HG03108 (cell line): Measurements from ENCODE around the gene WDR73.
"Not testable (repeated sequence)": the region's sequence is repeated elsewhere in the genome, so short reads cannot be mapped to it uniquely, and the experiment has no call there.

Source experiments
- ATAC-seq: cut with Tn5 transposase; IDR thresholded peaks from one replicate; pipeline ENCODE4 v1.9.1; 2021; ENCODE audit warnings: moderate library complexity; ENCODE audit not compliant: unreplicated experiment

WDR73 gene

DNA sequence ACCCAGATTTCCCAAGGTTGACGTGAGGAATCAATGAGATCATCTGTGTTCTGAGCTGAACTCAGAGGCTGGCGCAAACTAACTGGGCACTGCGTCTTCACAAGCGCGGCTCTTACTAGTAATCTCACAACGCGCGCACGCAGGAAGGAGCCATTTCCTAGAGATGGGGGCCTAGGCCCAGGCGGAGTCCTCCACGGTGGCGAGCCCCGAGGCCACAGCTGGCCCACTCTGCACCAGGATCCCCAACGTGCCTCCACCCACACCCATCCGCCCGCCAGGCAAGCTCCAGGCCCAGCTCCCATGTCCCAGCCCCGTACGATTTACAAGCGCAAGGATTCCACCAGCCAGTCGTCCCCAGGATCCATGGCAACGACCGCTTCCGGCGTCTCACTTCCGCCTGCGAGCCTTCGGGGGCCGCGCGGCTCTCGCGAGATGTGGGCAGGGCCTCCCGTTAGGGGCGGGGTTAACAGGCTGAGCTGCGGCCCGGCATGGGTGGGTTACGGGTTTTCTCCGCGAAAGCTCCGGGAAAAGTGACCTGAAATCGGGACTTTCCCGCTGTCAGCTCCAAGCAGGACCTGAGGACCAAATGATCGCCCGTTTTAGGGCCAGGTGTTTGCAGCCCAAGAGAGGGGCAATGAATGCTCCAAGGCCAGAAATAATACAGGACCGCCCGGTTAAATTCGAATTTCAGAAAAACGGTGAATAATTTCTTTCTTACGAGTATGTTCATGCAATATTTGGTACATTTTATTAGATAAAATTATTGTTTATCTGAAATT lies at the start of gene WDR73:
Gene WDR73 (minus strand): TSS at position 374 of the 779 bp plus-strand sequence. CDS start 9 bp downstream, at position 365.
- ATAC-seq, result peak; percentile 80

DNA sequence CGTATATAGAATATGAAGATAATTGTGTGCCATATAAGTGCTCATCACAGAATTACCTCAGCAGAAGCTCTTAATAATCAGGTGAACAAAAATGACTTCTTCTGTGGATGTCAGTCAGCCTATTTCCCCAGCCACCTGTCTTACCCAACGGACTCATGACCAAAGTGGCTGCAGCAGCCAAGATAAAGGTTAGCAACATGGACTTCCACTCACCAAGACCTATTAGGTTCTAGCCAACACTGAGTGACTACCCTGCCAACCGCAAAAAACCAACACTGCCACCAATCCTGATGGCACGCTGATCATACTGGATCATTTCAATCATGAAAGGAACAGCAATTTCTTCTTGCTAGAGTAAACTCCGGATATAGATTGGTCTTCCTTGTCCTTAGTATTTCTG lies 49.7 kb upstream of the WDR73 start:
- no peak for ATAC-seq

DNA sequence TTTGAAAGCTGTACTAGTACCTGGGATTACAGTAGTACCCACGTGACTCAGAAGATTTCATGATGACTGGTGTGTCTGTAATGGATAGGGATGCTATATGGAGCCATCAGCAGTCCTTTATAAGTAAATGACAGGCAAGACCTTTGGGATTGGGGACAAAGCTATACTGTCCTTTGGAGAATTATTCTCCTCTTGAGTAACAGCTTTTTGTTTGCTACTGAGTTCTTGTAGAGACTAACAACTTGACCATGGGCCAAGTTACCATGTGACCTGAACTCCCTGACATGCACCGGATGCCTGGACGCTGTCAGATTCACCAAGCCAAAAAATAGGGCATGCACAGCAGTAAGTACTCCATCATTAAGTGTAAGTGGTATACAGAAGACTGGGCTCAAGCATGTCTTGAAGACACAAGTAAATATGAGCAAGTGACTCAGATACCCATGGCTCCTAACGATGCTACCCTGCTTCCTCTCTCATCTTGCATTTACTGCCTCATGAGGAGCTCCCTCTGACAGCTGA lies 48.9 kb upstream of the WDR73 start:
- no peak for ATAC-seq

DNA sequence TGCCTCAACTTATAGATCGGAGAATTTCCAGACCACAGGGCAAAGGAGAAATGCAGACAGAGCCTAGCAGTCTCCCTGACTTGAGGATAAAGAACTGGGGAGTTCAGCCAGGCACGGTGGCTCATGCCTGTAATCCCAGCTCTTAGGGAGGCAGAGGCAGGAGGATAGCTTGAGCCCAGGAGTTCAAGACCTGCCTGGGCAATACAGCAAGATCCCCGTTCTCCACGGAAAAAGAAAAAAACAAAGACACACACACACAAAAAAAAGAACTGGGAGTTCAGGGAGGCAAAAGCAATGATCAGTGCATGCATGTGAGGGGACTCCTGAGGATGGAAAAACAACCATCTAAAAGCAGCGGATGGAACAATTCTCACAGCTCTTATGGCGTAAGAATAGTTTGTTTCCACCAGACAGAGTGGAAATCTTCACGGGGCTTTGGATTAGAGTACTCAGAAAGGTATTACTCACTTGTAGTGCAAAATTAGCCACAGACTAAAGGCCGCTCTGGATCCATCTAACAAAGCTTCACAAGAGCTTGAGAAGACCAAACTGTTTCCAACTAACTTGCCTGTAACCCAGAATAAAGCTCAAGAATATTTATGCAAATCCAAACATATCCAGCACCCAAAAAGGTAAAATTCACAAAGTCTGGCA lies 45.6 kb upstream of the WDR73 start:
- ATAC-seq, result no peak

DNA sequence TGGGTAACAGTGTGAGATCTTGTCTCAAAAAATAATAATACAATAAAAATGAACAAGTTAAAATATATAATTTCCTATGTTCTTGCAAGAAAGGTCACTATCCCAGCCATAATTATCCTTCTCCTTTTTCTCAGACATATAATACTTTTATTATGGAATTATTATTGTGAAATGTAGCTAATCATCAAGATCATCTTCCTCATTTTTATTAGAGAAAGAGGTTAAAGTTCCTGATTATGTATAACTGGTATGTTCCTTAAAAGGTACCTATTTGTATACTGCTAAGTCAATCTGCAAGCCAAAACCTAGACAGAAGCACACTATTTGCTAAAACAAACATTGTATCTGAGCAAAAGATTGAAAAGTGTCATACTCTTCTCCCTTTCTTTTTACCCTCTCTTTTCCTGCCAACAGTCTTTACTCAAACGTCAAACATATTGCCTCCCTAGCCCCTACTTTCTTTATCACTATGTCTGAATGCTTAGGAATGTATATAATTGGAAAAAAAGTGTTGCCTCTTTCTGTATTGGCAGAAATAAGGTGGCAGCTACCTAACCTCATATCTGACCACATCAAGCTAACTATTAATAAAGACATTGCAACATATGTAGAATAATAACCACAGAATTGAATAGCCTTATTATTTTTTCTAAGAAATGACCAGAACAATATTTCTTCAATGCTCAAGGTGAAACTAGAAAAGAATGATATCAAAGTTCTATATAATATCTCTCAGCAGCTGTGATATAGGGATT lies 43.3 kb upstream of the WDR73 start:
- ATAC-seq, result no peak

DNA sequence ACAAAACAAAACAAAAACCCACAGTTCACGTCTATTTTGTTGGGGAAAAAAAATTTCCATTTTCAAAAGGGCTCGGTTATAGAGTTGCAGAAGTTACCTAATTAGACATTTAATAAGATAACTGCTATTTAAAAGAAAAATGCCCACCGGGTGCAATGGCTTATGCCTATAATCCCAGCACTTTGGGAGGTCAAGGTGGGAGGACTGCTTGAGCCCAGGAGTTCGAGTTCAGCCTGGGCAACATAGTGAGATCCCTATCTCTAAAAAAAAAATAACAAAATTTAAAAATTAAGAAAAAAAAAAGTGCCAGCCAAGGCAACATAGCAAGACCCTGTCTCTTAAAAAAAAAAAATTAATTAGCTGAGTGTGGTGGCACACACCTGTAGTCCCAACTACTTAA lies 42.7 kb upstream of the WDR73 start:
- no peak for ATAC-seq

DNA sequence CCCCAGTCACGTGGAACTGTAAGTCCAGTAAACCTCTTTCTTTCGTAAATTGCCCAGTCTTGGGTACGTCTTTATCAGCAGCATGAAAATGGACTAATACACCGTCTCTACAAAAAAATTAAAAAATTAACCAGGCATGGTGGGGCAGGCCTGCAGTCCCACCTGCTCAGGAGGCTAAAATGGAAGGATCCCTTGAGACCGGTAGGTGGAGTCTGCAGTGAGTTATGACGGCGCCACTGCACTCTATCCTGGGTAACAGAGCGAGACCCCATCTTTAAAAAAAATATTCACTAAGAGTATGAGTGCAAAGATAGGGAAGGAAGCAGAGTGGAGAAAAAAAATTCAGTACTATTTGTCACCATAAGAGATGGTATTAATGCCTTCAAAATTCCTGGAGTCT lies 36.3 kb upstream of the WDR73 start:
- ATAC-seq, result no peak

DNA sequence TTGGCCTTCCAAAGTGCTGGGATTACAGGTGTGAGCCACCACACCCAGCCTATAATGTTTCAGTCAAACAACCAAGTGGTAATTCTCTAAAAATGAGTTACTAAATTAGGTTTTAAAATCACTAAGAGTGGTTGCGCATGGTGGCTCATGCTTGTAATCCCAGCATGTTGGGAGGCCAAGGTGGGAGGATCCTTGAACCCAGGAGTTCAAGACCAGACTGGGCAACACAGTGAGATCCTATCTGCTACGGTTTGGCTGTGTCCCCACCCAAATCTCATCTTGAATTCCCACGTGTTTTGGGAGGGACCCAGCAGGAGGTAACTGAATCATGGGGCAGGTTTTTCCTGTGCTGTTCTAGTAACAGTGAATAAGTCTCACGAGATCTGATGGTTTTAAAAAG lies 35.8 kb upstream of the WDR73 start:
- no peak for ATAC-seq

DNA sequence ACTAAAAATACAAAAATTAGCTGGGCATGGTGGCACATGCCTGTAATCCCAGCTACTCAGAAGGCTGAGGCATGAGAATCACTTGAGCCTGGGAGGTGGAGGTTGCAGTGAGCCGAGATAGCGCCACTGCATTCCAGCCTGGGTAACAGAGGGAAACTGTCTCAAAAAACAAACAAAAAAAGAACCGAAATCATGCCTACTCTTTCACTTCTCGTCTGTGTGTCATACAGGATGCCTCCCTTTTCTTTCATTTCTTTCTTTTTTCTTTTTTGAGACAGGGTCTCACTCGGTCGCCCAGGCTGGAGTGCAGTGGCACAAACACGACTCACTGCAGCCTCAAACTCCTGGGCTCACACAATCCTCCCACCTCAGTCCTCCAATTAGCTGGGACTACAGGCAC lies 32.4 kb upstream of the WDR73 start:
- ATAC-seq, result not testable (repeated sequence)

DNA sequence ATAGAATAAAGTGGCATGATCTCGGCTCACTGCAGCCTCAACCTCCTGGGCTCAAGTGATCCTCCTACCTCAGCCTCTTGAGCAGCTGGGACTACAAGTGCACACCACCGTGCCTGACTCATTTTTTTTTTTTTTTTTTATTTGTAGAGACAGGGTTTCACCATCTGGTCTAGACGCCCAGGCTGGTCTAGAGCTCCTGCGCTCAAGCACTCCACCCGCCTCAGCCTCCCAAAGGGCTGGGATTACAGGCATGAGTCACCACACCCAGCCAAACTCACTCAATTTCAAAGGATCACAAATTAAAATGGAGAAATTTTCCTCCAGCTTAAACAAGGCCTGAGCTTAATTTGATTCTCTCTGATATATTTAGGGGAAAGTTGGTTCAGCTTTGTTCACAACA lies 31.2 kb upstream of the WDR73 start:
- no peak for ATAC-seq

DNA sequence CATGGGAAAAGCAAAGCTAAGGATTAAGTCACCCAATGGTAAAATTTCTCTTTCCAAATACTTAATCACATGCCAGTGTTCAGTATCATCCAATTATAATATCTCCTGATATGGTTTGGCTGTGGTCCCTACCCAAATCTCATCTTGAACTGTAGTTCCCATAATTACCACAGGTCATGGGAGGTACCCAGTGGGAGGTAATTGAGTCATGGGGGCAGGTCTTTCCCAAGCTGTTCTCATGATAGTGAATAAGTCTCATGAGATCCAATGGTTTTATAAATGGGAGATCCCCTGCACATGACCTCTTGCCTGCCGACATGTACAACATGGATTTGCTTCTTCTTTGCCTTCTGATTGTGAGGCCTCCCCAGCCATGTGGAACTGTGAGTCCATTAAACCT lies 30.0 kb upstream of the WDR73 start:
- no peak for ATAC-seq

DNA sequence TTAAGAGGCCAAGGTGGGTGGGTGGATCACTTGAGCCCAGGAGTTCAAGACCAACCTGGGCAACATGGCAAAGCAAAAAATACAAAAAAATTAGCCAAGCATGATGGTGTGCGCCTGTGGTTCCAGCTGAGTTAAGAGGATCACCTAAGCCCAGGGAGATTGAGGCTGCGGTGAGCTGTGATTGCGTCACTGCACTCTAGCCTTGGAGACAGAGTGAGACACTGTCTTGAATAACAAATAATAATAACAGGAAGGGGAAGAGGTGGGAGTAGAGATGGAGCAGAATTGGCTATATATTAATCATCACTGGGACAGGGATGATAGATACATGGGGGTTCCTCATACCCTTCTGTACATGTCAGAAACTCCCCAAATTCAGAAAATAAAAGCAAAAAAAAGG lies 27.7 kb upstream of the WDR73 start:
- no peak for ATAC-seq

DNA sequence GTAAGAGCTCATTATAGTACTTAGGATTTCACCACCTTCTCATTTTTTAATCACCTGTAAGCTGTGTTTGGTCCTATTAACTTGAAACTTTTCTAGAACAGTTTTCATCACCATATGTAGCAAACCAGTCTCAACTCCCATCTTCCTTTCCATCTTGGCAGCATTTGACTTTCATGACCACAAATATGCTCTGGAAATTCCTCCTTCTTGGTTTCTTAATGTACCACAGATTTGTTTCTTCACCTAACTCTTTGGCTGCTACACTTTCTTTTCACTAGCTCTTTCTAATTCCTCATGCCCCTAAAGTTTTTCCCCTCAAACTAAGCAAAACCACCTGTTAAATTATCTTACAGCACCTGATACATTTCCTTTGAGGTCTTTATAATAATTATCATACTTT lies 17.1 kb upstream of the WDR73 start:
- ATAC-seq, result no peak

DNA sequence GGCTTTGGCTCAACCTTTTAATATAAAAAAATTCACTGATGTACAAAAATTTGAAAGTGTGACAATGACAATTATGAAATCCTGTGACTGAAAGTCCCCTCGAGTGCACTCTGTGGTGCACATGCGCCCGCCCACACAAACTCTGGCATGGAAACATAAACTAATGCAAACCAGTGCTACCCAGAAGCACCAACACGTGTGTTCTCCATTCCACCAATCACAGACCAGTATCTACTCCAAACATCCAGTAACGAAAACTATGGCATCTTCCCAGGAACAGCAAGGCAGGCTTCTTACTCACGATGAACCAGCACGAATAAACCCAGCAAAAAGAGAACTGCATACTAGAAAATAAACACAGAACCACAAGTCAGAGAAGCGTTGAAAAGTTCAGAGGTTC lies 15.6 kb upstream of the WDR73 start:
- no peak for ATAC-seq

DNA sequence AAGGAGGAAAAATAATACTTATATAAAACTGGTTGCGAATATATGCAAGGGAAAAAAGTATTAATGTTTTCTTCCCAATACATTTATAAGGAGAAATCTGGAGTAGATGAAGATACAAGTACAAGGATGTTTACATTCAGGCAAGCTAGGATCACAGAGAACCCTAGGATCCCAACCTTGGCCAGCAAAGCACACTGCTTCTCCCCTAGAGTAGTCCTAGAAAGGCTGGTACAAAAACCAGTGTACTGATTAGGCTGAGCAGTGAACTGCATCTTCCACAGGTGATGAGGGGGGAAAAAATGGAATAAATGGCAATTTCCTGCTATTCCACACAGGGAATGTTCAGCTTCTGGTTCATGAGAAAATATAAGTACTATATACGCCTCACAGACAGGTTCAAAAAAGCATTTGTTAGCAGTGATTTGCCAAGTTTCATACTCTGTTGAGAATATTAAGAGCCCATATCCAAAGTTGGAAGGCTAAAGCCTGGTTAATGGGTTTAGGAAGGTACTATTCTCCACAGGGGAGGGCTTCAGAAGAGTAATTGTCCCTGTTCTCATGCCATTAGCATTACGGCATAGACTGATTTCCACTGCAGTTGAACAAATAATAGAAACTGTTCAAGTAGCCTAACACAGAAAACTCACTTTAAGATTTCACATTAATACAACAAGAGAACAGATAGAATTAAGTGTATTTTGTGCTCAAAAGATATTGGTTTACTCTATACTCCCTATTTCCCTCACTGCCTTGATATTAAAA lies 14.3 kb upstream of the WDR73 start:
- no peak for ATAC-seq

DNA sequence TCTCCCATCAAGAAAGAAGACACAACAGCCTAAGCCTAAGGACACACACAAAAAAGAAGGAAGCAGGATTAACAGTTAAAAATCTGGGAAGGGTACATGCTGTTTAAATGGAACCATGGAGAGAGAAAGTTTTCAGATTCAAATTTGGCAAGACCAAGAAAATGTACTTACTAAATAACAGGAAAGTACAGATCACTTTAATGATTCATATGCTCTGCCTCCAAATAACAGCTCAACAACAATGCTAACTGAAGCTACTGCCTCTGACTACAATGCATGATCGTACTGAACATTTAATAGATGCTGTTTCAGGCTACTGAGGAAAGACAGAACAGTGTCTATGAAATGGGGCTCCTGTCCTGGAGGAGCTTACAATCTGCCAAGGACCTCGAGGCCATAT lies 12.3 kb upstream of the WDR73 start:
- no peak for ATAC-seq

DNA sequence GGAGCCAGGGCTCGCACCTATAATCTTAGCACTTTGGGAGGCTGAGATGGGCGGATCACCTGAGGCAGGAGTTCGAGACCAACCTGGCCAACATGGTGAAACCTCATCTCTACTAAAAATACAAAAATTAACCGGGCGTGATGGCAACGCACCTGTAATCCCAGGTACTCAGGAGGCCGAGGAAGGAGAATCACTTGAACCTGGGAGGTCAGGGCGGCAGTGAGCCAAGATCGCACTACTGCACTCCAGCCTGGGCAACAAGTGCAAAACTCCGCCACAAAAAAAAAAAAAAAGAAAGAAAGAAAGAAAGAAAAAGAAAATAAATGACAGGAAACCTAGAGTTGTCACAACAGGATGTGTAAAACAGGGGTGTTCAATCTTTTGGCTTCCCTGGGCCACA lies 6.9 kb upstream of the WDR73 start:
- ATAC-seq, result no peak

DNA sequence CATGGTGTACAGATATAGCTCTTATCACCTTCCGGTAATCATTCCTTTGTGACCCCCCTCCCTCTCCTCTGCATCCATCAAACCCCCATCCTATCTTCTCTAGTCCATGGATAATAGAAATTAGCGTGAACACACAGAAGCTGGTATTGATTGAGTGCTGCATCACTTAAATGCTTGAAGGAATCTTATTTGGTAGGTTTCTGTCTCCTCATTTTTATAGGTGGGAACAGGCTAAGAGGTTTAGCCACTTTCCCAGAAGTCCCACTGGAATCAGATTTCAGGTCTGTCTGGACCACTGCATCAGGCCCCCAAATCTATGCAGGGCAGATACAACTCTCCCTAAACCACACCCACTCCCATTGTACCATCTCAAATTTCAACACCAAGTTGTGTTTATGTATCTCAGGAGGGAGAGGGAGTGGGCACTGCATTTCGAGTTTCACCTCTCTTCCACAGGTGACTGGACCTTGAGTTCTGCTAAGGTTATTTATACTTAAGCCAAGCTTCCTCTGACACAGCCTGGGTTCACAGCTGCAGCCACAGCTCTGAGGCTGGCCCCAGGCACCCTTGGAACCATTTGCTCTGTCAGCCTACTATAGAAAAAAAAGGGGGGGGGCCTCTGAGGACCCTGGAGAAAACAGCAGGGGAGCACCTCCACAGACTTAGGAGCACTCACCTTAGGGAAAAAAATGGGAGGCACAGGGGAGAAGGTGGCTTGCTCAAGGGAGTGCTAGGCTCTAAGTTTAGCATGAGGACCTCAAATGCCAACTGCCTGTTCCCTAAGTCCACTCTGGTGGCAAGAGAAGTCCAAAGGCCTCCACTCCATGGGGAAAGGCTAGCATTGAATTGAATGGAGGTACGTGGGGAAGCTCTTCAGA lies 6.1 kb upstream of the WDR73 start:
- ATAC-seq, result no peak

DNA sequence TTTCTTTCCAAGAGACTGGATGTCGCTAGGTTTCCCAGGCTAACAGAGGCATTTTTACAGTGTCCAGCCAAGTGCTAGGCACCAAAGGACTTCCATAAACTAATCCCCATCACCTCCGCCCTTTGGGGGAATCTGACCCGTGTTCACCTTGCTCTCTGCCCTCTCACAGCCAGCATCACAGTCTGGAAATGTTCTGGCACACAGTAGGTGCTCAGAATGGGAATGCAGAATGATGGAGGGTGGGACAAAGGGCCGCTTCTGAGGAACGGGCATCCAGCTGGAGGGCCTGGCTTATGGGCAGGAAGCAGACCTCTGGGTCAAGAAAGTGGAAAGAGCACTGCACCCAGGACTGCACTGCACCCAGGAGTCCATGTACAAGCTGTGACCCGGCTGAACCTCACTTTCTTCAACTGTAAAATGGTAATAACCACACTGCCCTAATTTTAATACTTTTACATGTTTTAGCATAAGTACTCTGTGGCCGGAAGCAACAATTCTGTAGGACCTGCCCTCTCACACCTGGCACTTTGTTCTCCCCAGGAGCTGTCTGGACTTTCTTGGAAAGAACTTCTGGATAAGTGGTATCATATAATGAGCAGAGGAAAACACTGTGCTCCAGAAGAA lies 4.8 kb upstream of the WDR73 start:
- no peak for ATAC-seq
